Renal cortical epithelial cell (primary cell): ENCODE results near the gene SGCD. TPM values are rescaled to one million over a fixed set of nuclear protein-coding genes. Genes with fewer than 3 reads are reported as not detected.
A peak's percentile ranks its signal among the peaks of the same experiment; 100 is the strongest.

Experiments
- DNase-seq: peaks from one replicate; pipeline ENCODE4 v3.0.0-alpha.2; 2011; ENCODE audit warnings: low read depth
- total RNA-seq: library from RNA; depleted of rRNA; stranded (reverse); fragments of >200 nt; gene quantifications from 2 replicates; pipeline ENCODE4 v1.2.3, GENCODE V29; 2014

SGCD gene
- total RNA-seq, 1 donor from 2014 or later = under 0.01 TPM

DNA sequence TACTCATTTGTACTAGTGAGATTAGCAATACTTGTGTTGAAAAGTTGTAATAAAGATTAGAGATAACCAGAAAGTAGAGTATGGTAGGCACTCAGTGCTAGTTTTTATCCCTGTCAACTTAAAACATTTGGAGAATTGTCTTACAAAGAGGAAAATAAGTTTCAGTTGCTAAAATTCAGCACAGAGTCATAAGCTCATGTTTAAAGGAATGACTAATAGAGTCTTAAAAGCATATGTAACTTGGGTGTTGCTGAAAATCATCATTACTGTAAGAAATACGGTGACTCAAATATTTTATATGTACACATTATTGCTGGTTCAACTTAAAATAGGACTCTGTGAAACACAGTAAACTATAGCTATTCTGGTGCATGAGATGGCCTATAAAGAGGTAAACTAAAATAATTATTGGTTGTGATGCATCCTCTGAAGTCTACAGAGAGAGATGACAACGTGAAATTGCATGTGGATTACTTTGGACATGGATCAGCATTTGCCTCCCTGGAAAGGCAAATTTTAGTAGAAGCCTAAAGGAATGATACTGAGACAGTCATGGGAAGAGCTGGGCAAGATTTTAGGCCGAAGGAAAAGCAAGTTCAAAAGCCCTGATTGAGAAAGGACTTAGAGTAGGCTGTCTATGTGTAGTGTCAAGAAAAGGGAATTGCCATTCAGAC lies 34.6 kb downstream of the SGCD start:
- no peak for DNase-seq

DNA sequence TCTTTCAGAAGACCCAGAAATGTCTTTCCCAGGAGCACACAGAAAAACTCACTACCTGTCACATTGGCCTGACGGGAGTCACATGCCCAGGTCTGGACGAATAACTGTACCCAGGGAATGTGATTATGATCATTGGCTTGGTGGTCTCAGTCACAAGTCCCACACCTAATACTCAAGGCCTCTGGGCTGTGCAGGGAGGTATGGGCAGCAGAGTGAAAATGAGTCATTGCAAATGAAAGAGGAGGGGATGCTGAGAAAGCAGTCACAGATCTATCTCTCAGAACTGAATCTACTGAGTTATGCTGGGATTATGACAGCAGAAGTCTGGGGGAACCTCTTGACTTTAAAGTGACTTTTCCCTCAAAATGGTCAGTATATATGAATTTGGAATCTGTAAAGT lies 36.9 kb downstream of the SGCD start:
- no peak for DNase-seq

DNA sequence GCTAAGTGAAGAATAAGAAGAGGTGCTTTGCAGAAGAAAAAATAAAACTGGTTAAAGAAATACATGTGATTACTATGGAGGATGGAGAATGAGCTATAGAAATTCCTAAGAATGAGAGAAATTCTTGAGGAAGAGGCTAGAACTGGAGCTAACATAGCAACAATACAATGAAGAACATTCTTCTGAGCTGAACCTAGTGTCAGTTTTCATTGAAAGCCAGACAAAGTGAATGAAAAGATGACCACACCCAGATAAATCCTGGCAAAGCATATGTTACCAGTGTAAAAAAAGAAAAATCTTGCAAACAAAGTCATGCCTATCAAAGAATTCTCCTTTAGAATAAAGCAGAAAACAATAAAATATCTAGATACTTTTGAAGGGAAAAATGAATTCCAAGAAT lies 39.6 kb downstream of the SGCD start:
- DNase-seq = no peak

DNA sequence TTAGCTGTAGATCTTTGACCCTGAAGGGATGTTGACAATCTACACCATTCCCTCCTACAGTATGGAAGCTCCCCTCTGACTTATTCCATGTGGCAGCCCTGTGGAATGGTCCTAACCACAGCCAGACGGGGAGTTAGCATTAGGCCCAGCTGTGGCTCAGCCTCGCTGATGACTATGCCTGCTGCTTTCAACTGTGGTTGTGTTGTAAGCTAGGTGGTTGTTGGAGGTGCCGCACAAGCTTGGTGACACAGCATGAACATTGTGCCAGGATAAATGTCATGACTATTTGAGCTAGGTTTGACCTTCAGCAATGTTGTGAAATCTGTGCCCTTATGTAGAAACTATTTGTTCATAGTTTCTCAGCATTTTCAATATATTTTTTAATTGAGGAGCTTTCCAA lies 40.6 kb downstream of the SGCD start:
- no peak for DNase-seq

DNA sequence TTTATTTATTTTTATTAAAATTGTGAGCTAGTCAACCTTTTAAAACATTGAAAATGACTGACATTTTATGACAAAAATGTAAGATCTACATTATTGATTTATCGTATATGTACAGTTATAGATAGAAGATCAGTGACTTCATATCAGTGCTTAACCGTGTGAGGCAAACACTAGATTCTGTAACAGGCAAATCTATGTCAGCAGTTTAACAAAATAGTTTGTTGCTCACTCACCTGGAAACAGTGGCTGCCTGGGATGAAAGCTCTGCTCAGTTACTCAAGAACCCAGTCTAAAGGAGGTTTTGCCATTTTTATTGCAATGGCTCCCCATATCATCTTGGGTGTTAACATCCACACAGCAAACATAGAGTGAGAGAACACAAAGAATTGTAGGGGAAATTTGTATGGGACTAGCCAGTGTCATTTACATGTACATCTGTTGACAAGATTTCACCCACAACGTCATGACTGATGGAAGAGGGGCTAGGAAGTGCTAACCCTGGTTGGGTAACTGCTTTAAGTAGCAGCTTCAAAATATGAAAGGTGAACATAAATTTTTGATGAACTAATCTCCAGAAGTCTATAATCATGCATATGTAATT lies 49.0 kb downstream of the SGCD start:
- DNase-seq = no peak

DNA sequence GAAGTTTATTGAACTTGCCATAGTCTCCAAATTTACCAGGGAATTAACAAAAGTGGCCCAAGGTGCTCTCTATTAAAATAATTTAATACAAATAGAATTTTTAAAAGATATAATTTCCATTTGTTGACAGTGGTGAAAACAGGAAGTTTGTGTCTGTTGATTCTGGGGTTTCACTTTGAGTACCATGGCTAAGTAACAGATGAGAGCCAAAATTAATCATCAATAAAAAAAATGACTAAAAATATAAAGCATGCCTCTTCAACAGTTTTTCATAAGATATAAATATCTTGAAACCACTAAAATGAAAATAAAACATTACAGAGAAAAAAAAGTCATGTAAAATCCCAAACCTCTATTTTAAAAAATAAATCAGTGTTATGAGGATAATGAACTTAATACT lies 49.8 kb downstream of the SGCD start:
- DNase-seq = no peak

DNA sequence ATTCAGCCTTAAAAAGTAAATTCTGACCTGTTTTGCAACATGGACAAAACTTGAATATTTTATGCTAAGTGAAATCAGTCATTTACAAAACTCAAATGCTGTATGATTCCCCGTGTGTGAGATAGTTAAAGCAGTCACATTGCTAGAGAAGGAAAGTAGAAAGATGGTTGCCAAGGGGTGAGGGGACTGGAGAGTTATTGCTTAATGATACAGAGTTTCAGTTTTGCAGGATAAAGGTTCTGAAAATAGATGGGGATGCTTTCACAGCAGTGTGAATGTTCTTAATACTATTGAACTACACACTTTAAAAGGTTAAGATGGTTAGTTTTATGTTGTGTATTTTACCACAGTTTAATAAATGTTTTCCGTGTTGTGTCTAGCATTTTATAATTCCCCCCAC lies 51.2 kb downstream of the SGCD start:
- no peak for DNase-seq

DNA sequence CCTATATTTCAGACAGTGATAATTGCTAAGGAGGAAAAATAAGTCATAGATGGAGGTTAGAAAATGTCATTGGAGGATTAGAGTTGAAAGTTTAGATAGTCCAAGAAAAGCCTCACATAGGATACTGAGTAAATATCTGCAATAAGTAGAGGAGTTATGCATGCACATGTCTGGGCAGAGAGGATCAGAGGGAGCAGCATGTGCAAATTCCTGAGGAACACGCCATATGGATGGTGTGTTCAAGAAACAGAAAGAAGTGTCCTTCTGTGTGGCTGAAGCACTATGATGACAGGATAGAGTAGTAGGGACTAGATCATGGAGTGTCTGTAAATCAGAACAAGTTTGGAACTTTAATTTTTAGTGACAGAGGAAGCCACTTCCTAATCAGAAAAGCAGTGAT lies 52.2 kb downstream of the SGCD start:
- DNase-seq = no peak

DNA sequence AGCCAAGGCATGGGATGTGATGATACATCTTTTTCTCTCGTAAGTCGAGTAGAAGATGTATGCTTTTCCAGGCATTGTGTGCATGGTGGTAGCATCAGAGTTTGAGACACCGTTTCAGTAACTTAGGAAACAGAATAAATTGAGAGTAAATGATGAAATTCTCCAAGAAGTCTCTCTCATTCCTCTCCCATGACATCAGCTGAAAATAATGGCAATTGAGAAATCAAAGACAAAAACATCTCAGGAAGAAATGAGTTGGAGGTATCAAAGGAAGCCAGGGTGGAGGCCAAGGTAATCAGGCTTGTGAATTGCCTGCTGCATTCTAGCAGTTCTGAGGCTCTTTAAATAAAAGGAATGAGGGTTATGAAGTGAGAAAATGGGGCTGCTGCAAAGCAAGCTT lies 53.9 kb downstream of the SGCD start:
- DNase-seq = peak; percentile 17

DNA sequence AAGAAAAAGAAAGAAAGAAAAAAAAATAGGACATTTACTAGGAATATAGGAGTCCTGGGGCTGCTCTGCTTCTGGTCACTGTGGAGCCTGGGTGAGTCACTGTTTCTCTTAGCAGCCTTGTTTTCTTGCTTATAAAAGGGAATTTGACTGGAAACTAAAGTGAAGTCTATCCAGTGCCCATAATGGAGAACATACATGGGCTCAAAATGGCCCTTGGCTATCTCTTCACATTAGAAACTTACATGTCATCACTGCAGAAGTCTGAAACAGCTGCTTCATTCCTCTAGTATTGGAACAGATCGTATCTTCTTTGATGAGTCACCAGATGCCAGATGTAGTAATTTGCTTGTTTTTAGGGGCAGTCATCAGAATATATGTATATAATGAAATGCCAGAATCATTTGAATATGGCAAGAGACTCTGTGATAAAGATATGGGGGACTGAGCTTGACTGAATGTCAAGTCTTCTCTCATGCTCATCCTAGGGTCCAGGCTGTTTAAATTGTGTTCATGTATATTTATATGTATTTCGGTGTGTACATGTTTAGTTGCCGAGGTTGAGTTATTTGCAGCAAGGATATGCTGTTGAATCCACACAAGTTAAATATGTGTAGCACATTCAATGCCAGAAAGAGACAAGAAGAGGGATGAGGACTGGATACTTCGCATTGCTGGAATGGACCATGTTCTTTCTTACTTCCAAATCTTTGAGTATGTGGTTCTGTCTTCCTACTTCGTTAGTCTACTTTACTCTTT lies 56.7 kb downstream of the SGCD start:
- no peak for DNase-seq

DNA sequence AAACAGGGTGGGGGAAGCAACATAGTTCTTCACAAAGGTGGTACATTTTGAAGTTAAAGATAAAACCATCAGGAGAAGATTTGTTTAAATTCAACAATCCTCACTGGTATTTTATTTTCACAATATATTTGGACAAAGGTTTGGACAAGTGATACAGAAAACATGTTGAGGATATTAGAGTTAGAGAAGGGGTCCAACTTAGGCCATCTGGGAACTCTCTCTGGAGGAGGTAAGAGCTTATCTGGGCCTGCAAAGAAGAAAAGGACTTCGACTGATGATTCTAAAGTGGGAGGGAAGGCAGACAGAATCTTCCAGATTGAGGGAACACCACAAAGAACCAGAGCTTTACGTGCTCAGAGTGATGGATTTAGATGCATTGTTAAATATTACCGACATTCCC lies 58.5 kb downstream of the SGCD start:
- DNase-seq = no peak

DNA sequence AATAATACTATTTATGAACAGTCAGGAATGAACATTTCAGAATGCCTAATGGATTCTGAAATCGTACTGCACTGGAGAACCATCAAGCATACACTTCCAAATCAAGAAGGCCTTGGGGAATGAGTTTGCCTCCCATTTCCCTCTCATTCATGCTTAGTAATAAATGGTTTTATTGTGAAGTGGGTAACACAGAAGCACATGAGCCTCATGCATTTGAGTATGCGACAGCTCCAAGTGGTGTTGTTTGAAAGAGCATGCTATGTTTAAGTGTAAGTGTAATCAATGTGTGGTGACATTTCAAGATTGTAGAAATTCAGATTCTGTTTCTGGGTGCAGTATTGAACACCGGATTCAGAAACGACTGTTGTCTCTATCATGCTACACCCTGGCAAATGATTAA lies 60.0 kb downstream of the SGCD start:
- DNase-seq = no peak

DNA sequence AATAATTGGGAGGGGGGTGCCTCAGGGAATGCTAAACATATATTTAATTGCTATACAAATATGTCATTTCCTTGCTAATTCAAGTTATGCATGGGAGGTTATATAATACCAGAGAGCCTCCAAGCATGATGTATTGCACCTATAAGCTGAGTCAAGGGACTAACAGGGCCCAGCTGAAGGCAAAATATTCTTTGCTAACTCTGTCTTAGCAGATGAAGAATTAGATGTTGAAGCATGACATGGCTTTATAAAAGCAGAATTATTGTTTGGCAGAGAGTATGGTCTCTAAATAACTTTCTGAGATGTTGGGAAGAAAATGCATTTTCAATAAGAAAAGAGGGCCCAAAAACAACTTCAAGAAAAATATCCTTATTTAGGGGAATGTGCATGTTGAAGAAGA lies 60.4 kb downstream of the SGCD start:
- DNase-seq = no peak

DNA sequence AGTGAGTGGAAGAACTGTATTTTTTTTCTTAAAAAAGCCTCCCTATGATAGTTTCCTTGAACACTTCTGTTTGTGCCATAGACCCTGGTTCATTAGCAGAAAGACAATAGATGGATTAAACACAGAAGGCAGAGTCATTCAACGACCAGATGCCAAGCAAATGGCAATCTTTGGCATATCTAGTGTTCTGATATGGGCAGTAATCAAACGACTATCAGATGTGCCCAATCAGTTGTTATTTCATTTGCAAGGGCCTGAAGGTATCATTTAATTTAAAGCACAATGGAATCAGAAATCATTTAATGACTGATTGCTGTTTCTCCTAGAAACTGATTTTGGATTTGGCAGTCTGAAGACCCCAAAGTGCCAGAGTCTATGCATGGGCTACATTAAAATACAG lies 61.3 kb downstream of the SGCD start:
- DNase-seq = no peak

DNA sequence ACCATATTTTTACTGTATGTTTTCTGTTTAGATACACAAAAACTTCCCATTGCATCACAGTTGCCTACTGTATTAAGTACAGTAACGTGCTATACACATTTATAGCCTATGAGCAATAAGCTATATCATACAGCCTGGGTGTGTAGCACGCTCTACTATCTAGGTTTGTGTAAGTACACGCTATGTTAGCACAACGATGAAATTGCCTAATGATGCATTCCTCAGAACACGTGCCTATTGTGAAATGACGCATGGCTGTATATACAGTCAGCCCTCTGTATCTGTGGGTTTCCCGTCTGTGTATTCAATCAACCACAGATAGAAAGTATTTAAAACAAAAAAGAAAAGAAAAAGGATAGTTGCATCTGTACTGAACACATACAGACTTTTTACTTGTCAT lies 64.2 kb downstream of the SGCD start:
- no peak for DNase-seq

DNA sequence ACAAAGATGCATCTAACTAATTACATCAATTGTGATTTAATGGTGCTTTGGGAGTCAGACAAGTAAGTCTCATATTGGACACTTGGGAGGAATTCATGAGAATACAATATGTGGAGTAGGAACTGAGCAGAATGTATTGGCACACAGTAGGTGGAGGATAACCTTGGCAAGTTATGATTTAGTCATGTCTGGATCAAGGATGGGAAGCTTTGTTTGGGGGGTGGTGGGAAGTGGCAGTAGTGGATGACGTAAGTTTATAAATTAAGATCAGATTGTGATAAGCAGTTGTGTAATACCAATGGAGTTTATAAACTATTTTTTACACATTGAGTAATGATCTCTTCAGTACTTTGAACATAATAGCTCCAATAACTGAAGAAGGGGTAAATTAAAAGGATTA lies 67.0 kb downstream of the SGCD start:
- no peak for DNase-seq

DNA sequence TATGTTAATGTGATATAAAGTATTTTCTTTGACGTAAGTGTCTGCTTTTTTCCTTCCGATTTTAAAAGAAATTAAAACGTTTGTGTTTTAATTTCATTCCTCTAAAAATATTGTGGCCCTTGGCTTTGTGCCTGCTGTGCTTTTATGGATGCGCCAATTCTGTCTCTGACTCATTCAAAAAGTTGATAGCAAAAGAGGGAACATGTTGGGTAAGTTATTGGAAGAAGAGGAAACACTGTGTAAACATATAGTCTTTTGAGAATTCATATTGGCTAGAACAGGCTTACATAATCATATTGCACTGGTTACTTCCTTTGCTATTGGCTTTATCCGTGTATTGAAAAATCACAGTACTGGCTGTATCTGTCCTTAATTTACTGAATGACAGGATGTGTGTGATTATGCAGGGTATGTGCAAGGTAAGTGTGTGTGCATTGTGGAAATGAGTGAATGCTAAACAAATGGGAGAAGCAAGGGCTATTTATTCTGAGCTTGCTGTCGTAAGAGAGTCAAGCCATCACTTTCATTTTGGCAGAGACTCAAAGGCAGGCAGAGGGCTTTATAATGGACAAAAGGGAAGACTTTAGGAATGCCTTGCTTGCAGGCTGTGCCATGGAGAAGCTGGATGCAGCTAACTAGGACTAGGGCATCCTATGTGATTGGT lies 67.8 kb downstream of the SGCD start:
- no peak for DNase-seq

DNA sequence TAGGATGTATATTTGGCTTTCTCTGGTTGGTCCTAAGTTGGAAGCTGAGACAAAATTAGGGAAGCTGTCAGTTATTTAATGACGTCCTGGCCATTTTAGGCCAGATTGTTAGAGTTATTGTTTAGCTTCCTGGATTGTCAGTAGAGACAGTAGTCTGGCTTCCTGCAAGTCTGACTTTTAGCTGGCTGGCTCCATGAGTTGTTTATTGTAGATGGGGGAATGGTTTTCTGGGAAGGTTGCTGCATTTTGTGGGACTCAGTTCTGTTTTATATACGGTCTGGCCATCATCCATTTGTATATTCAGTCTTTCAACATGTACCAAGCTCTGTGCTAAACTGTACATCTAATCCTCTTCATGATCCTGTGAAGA lies 68.3 kb downstream of the SGCD start:
- no peak for DNase-seq

DNA sequence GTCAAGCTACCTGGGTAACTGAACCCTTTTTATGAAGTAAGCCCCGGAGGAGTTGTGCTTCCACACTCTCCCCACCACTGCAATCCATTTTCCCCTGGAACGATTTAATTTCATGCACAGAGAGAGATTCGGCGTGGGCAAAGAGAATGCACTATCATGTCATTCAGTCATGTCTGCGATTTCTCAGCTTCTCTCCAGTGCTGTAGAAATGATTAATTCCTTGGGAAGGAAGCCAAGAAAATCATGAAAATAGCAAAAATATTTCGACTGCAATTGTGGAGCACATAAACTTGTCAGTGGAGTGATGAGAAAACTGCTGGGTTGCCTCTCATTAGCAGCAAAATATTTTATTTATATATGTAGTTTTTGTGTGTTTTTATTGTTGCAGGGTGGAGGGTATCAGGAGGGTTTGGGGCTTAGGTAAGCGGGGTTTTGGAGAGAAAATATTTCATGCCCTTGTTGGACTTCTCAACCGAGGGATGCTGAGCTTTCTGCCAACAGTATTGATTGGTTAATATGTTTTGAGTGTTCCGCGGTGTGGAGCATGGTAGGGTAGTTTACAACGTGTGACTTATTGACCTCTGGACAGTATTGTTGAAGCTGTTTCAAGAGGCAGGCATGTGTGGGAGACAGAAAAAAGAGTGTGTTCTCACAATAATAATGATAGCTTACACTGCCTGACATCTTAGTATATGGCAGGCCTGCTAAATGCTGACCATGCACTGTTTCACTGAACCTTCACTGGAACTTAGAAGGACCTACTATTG lies 69.3 kb downstream of the SGCD start:
- peak; percentile 2 for DNase-seq

DNA sequence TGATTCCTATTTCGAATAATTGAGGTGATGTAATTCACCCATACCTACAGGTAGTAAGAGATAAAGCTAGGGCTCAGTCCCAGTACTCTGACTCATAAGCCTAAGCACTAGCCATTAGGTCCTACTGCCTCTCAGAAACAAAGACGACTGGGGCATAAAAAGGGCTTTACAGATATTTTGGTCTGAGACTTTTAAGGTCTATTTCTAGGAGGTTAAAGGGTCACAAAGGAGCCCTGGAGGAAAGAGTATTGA lies 69.8 kb downstream of the SGCD start:
- no peak for DNase-seq

DNA sequence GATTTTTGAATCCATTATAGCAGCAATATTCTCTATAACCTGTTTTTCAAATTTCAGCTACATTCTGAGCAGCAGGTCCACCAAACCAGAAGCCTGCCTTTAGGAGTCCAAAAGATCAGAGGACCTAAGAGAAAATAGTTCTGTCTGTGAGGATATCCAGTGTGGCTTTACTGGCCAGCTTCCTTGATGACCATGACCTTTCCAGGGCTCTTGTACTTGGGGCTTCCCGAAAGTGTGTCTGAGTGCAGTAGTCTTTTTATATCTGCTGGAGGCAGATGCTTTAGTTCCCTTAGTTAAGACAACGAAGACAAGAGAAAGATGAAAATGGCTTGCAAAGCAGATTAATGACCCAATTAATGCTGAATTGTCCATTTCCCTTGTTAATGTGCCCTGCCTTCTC lies 72.4 kb downstream of the SGCD start:
- DNase-seq = no peak

DNA sequence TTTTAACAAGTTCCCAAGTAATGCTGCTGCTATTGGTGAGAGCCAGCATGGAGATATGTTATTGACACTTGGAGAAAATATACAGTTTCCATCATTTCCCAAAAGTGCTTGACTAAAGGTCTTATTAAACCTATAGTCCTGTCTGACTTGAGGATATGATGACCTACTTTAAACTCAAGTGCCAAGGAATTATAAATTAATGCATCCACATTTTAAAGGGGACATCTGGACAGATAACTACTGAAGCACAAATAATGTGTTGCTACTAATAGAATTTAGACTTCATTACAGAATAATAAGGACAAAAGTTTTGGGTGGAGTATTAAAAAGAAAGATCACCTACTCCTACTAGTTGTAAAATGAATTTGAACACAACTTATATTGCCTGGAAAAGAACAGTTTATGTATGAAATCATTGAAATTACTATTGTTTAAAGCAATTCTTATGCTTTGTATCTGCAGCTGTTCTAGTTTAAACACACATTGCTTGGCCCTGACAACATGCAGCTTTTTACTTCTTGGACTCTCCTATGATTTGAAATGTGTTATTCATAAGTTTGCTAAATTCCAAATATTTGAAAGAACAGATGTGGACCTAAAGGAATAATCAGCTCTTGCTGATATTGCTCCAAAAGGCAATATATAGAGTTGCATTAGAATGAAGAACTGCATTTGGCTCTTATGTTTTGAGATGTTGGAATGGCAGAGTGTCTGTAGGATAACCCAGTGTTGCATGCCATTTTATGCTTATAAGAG lies 73.4 kb downstream of the SGCD start:
- DNase-seq = no peak
